CD4-positive, alpha-beta T cell treated with Interleukin-17A for 4 hours (primary cell): ENCODE measurements around the gene CEP57L1.
"Not testable (repeated sequence)": the region's sequence is repeated elsewhere in the genome, so short reads cannot be mapped to it uniquely, and the experiment has no call there.

ENCODE experiments used
- DNase-seq: peaks from one replicate; pipeline ENCODE4 v3.0.0-alpha.2; 2020; ENCODE audit warnings: mixed read lengths

Gene CEP57L1

GRCh38 chr6:109075934-109076333 is 19.4 kb upstream of the CEP57L1 start:
- DNase-seq: no peak

- DNase-seq: no peak
These were observed 18.9 kb upstream of the CEP57L1 start for GRCh38 chr6:109076377-109076776.

GRCh38 chr6:109079981-109080380 is 15.3 kb upstream of the CEP57L1 start:
- no peak for DNase-seq

- no peak for DNase-seq
These were observed 14.3 kb upstream of the CEP57L1 start for GRCh38 chr6:109081026-109081425.

GRCh38 chr6:109081516-109082187 is 13.7 kb upstream of the CEP57L1 start:
- no peak for DNase-seq

GRCh38 chr6:109082188-109082577 is 13.1 kb upstream of the CEP57L1 start:
- DNase-seq: no peak

GRCh38 chr6:109083657-109084056 is 11.7 kb upstream of the CEP57L1 start:
- DNase-seq: no peak

- DNase-seq: not testable (repeated sequence)
These were observed 11.2 kb upstream of the CEP57L1 start for GRCh38 chr6:109084146-109084545.

GRCh38 chr6:109087661-109088264 is 7.5 kb upstream of the CEP57L1 start:
- no peak for DNase-seq

- no peak for DNase-seq
These were observed 6.3 kb upstream of the CEP57L1 start for GRCh38 chr6:109088995-109089394.

- DNase-seq: no peak
These were observed 3.8 kb upstream of the CEP57L1 start for GRCh38 chr6:109091314-109092024.

- no peak for DNase-seq
These were observed 3.2 kb upstream of the CEP57L1 start for GRCh38 chr6:109092074-109092473.

GRCh38 chr6:109093732-109094415 is 1.4 kb upstream of the CEP57L1 start:
- no peak for DNase-seq

GRCh38 chr6:109094416-109095035 is 781 bp upstream of the CEP57L1 start, which contains the start of gene SESN1:
Gene SESN1, minus strand, starts transcription at chr6:109094846. Its CDS starts 773 bp downstream, at chr6:109094073.
- DNase-seq: peak; percentile 88

- DNase-seq: no peak
These were observed 453 bp downstream of the CEP57L1 start for GRCh38 chr6:109095835-109096084.

GRCh38 chr6:109096208-109096607 is 901 bp downstream of the CEP57L1 start:
- DNase-seq: no peak

GRCh38 chr6:109097661-109098060 is 2.4 kb downstream of the CEP57L1 start:
- DNase-seq: no peak

GRCh38 chr6:109102762-109103161 is 7.5 kb downstream of the CEP57L1 start:
- no peak for DNase-seq

- DNase-seq: no peak
These were observed 8.6 kb downstream of the CEP57L1 start for GRCh38 chr6:109103942-109104341.

GRCh38 chr6:109104512-109104911 is 9.2 kb downstream of the CEP57L1 start:
- no peak for DNase-seq

GRCh38 chr6:109105681-109106080 is 10.4 kb downstream of the CEP57L1 start:
- DNase-seq: no peak

GRCh38 chr6:109109663-109110062 is 14.4 kb downstream of the CEP57L1 start:
- not testable (repeated sequence) for DNase-seq

GRCh38 chr6:109112663-109113062 is 17.4 kb downstream of the CEP57L1 start:
- not testable (repeated sequence) for DNase-seq
